T-helper 1 cell treated with Interleukin-12 subunit alpha and Interleukin-12 subunit beta and Interleukin-4 antibody, amounts not matched to agents 30 μg/mL and 1 μg/mL, for 36 hours (primary cell): ENCODE results near the gene DUSP16.

Source experiments
- H3K27ac Mint-ChIP-seq: one replicate; pipeline ENCODE4 v1.8.0; 2021; ENCODE audit warnings: mild to moderate bottlenecking, mixed read lengths
- H3K27me3 Mint-ChIP-seq: one replicate; pipeline ENCODE4 v1.8.0; 2021; ENCODE audit warnings: low read depth, mixed read lengths
- H3K36me3 Mint-ChIP-seq: one replicate; pipeline ENCODE4 v1.8.0; 2021; ENCODE audit warnings: low read depth, mixed read lengths
- H3K4me1 Mint-ChIP-seq: one replicate; pipeline ENCODE4 v1.8.0; 2021; ENCODE audit warnings: low read depth, mixed read lengths
- H3K4me3 Mint-ChIP-seq: one replicate; pipeline ENCODE4 v1.8.0; 2021; ENCODE audit warnings: mild to moderate bottlenecking, moderate library complexity, mixed read lengths
- H3K9me3 Mint-ChIP-seq: one replicate; pipeline ENCODE4 v1.8.0; 2021; ENCODE audit warnings: mixed read lengths

DUSP16 gene

DNA sequence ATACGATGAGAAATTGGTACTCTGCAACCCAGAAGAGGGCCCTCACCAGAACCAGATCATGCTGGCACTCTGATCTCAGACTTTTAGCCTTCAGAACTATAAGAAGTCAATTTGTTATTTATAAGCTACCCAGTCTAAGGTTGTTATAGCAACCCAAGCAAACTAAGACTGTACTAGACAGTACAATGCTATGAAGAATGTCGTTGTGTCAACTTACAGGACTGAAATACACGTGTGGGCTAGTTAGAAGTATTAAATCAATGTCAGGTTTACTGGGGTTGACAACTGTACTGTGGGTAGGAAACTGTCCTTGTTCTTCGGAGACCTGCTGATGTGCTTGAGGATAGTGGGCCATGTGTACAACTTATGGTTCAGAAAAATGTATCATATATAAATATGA, 19.7 kb downstream of the DUSP16 start:
- no peaks in the 10 kb centered on the region for H3K9me3 Mint-ChIP-seq

DNA sequence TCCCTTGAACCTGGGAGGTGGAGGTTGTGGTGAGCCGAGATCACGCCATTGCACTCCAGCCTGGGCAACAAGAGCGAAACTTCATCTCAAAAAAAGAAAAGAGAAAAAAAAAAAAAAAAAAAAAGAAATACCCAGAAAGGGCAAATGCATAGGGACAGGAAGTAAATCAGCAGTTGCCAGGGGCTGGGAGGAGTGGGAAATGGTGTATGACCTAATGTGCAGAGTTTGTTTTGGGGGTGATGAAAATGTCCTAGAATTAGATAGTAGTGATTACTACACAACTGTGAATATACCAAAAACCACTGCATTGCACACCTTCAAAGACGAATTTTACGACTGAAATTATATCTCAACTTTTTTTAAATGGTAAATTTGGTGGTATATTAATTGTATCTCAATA, 20.4 kb downstream of the DUSP16 start:
- Mint-ChIP-seq H3K4me1 (peaks cover 17% of the 10 kb centered on the region), H3K36me3 (peaks cover 21% of the 10 kb centered on the region), H3K4me3 (no peak overlapping the region), H3K27ac (no peak overlapping the region), H3K9me3 (no peaks in the 10 kb centered on the region), H3K27me3 (no peaks in the 10 kb centered on the region)

More for the DNA sequence above, 19.7 kb downstream of the DUSP16 start:
- Mint-ChIP-seq H3K27me3 (no peaks in the 10 kb centered on the region), H3K27ac (no peak overlapping the region), H3K4me1 (peaks cover 17% of the 10 kb centered on the region), H3K36me3 (peaks cover 24% of the 10 kb centered on the region), H3K4me3 (no peak overlapping the region)

DNA sequence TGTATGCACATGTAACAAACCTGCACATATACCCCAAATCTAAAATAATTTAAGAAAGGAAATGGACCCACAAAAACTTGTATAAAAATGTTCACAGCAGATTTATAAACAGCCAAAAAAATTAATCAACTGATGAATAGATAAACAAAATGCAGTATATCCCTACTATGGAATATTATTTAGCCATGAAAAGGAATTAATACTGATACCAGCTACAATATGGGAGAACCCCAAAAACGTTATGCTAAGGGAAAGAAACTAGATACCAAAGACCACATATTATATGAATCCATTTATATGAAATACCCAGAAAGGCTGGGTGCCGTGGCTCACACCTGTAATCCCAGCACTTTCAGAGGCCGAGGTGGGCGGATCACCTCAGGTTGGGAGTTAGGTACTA, 20.9 kb downstream of the DUSP16 start:
- peaks cover 21% of the 10 kb centered on the region for H3K36me3 Mint-ChIP-seq
- H3K4me1 Mint-ChIP-seq: peaks cover 17% of the 10 kb centered on the region
- no peaks in the 10 kb centered on the region for H3K27me3 Mint-ChIP-seq
- no peak overlapping the region for H3K27ac Mint-ChIP-seq
- H3K9me3 Mint-ChIP-seq: no peaks in the 10 kb centered on the region
- H3K4me3 Mint-ChIP-seq: no peak overlapping the region

DNA sequence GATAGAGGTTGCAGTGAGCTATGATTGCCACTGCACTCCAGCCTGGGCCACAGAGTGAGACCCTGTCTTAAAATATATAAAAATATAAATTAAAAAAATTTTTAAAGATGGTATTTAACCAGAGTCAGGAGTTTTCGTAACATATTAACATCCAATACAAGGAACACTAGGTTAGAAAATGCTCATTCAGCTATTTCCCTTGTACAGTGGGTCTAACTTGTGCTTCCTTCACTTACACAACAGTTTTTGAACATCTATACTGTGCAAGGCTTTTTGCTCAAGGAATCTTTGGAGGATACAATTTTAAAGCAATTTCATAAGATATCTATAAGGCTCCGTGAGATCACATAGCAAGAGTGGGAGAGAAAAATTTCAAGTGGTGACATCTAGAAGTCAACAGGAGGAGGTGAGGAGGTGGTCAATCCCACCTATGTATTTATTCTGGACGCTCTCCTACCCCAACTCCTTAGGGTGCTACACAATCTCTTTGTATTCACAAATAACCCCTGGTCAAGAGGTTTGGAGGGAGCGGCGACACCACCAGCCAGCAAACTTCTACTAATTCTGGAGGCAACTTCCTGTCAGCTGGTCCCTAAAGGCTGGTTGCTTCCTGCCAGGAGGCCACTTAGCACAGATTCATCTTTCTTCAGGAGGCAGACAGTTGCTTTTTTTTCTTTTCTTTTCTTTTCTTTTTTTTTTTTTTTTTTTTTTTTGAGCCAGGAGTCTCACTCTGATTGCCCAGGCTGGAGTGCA, 22.2 kb downstream of the DUSP16 start:
- peaks cover 21% of the 10 kb centered on the region for H3K36me3 Mint-ChIP-seq
- H3K27ac Mint-ChIP-seq: peak overlapping the region; percentile 72
- peaks cover 19% of the 10 kb centered on the region for H3K4me1 Mint-ChIP-seq
- no peak overlapping the region for H3K4me3 Mint-ChIP-seq
- no peaks in the 10 kb centered on the region for H3K9me3 Mint-ChIP-seq
- no peaks in the 10 kb centered on the region for H3K27me3 Mint-ChIP-seq

DNA sequence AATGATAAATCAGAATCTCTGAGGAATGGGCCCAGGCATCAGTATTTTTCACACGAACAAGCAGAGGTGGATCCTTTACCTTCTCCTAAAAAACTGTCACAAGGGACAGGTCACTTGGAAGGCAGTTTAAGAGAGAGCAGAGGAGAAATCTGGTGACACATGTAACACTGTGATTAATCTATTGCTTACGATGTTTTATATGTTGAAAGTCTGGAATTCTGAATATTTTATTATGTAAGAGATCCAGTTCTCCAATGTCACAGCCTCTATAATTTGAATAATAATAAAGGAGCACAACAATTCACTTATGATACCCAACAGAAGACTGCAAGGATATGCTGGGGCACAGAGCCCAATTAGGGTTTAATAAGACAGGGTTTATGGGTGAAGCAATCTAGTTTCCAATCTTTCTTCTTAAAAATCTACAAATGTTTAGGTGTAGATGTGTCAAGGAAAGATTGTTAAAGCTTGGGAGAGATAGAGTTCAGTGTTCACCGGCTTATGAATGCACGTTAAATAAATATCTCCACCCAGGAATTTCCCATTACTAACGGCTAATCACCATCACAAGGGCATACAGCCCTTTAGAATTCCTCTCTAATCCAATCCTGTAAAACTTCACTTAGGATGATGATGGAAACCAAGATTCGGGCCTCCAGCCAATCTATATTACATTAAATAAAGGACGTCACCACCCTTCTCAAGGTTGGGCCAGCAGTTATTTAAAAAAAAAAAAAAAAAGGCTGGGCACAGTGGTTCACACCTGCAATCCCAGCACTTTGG, 23.4 kb downstream of the DUSP16 start:
- H3K36me3 Mint-ChIP-seq: peaks cover 21% of the 10 kb centered on the region
- H3K9me3 Mint-ChIP-seq: no peaks in the 10 kb centered on the region
- H3K27me3 Mint-ChIP-seq: no peaks in the 10 kb centered on the region
- no peak overlapping the region for H3K4me3 Mint-ChIP-seq
- peaks cover 23% of the 10 kb centered on the region for H3K4me1 Mint-ChIP-seq
- no peak overlapping the region for H3K27ac Mint-ChIP-seq

DNA sequence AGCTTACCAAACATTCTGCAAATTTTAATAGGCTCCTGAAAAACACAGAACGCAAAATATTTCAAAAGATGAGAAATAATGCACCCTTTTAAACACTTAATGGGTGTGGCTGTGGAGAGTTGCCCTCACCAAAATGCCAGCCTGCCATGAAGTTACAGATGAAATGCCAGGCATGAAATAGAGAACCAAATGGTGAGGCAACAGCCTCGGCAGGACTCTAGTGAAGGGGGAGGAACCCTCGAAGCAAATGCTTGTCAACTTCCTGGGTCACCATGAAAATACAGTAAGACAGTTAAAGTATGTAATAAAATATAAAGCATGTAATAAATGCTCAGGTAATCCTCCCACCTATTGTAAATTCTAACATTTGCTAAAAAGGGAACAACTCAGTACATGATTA, 24.1 kb downstream of the DUSP16 start:
- H3K27ac Mint-ChIP-seq: no peak overlapping the region
- no peaks in the 10 kb centered on the region for H3K27me3 Mint-ChIP-seq
- no peak overlapping the region for H3K4me3 Mint-ChIP-seq
- no peaks in the 10 kb centered on the region for H3K9me3 Mint-ChIP-seq
- H3K36me3 Mint-ChIP-seq: peaks cover 19% of the 10 kb centered on the region
- peaks cover 24% of the 10 kb centered on the region for H3K4me1 Mint-ChIP-seq

DNA sequence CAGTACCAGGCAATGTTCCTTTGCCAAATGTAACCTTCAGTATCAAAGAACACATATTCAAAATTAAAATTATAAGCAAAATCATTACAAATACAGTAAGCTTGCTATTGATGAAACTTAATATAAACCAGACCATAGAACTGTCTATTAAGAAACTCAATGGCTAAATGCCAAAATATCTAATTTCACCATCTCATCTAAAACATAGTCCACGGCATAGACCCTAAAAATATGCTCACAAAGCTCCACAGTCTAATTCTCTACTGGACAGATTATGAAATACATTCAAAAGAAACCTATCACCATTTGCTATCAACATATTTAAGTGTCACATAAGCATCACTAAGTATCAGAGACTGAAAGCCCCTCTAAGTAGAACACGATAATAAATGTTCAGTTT, 25.2 kb downstream of the DUSP16 start:
- peaks cover 16% of the 10 kb centered on the region for H3K36me3 Mint-ChIP-seq
- no peak overlapping the region for H3K27ac Mint-ChIP-seq
- H3K9me3 Mint-ChIP-seq: no peaks in the 10 kb centered on the region
- peaks cover 24% of the 10 kb centered on the region for H3K4me1 Mint-ChIP-seq
- no peaks in the 10 kb centered on the region for H3K27me3 Mint-ChIP-seq
- H3K4me3 Mint-ChIP-seq: no peak overlapping the region

DNA sequence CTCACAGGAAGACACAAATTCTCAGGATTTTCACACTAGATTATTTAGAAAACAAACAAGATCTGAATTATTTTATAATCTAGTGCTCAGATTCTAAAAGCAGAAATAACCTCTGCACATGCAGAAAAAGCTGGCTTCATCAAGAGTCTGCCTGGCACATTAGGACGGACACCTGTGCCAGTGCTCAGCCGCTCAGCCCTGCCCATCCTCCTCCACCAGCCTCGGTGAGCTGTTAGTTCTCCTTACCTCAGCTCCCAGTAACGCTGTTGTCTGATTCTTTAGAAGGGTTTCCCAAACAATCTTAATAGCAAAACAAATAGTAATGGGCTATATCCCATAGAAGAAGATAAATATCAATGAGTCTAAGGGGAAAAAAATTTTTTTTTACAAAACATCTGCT, 27.7 kb downstream of the DUSP16 start:
- H3K4me3 Mint-ChIP-seq: no peak overlapping the region
- H3K36me3 Mint-ChIP-seq: peaks cover 2% of the 10 kb centered on the region
- H3K27ac Mint-ChIP-seq: no peak overlapping the region
- H3K27me3 Mint-ChIP-seq: no peaks in the 10 kb centered on the region
- H3K4me1 Mint-ChIP-seq: peaks cover 18% of the 10 kb centered on the region
- H3K9me3 Mint-ChIP-seq: no peaks in the 10 kb centered on the region

DNA sequence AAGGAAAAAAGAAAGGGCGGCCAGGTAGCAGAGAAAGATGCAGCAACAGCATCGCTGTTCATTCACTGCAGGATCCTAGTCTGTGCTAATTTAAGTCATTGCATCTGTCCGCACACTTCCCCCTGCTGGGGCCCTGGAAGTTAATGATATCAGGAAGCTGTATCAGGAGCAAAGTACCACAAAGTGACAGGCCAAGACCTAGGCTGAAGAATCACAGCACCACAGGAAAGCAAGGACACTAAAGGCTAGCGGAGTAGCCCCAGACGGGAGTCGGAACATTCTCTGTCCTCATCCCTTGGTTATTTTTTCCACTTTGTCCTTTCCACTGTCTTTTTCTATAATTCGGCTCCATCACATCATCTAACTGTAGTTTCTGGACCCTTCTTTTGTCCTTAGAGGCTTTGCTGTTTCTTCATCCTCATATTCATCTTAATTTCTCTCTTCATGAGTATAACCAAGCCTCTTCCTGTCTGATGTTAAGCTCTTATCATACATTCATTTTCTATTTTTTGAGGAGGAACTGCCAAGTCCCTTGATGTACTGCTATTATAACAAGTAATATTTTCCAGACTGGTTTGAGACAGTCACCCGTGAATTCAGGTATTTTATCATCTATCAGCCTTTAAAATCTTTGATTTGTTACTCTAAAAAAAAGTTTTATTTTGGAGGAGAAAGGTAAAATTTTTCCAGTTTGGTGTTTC, 28.3 kb downstream of the DUSP16 start:
- Mint-ChIP-seq H3K27ac (no peak overlapping the region), H3K36me3 (peaks cover 5% of the 10 kb centered on the region), H3K4me1 (peaks cover 24% of the 10 kb centered on the region), H3K27me3 (no peaks in the 10 kb centered on the region), H3K4me3 (no peak overlapping the region), H3K9me3 (no peaks in the 10 kb centered on the region)

DNA sequence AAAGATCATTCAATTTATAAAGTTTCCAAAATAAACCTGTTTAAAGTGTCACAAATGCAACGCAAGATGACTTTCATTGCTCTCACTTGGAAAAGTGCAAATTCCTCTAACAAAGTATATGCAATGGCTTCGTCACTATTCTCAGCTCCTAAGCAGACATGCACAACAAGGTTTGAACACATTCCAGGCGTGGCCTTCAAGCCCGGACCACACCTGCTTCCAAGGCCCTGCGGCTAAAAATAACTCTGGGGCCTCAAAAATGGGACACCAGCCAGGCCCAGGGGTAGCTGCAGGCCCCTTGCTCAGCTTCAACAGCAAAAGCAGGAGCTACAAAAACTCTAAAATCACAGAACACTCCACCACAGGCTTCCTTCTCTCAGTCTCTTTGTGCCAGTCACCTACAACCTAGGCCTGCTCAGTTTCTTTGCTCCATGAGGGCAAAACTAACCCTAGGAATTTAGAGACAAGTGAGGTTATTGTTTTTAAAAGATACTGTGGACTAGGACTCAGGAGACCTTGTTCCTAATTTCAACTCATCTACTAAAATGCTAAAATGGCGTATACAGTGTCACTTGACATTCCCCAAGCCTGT, 29.3 kb downstream of the DUSP16 start:
- Mint-ChIP-seq H3K27me3 (no peaks in the 10 kb centered on the region), H3K36me3 (peaks cover 8% of the 10 kb centered on the region), H3K4me3 (no peak overlapping the region), H3K27ac (no peak overlapping the region), H3K4me1 (peaks cover 32% of the 10 kb centered on the region), H3K9me3 (no peaks in the 10 kb centered on the region)

DNA sequence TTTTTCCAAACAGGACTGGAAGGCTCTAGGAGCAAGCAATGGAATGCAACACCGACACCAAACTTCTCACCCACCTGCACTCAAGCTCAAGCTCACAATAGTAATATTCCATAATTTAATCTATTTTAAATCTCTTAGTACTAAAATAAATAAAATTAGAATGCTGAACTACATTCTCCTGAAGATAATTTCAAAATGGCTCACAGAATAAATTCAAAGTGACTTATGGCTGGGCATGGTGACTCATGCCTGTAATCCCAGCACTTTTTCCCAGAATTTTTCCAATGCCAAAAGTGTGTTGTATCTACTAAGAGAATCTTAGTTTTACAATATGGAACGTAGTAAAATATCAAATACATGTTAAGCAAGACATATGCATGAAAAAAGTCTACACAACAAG, 31.5 kb downstream of the DUSP16 start:
- H3K4me3 Mint-ChIP-seq: no peak overlapping the region
- H3K36me3 Mint-ChIP-seq: peaks cover 11% of the 10 kb centered on the region
- H3K27me3 Mint-ChIP-seq: no peaks in the 10 kb centered on the region
- H3K9me3 Mint-ChIP-seq: no peaks in the 10 kb centered on the region
- peaks cover 47% of the 10 kb centered on the region for H3K4me1 Mint-ChIP-seq
- no peak overlapping the region for H3K27ac Mint-ChIP-seq

DNA sequence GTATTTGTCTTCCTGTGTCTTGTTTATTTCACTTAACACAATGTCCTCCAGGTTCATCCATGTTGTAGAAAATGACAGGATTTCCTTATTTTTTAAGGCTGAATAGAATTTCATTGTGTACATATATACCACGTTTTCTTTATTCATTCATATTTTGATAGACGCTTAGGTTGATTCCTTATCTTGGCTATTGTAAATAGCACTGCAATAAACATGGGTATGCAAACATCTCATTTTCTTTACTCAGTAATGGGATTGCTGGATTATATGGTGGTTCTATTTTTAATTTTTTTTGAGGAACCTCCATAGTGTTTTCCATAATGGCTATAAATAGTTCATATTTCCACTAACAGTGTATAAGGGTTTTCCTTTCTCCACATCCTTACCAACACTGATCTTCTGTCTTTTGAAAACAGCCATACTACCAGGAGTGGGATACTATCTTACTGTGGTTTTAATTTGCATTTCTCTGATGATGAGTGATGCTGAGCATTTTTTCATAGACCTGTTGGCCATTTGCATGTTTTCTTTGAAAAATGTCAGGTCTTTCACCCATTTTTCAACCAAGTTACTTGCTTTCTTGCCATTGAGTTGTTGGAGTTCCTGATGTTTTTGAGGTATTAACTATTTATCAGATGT, 32.8 kb downstream of the DUSP16 start:
- Mint-ChIP-seq H3K4me3 (no peak overlapping the region), H3K27me3 (no peaks in the 10 kb centered on the region), H3K27ac (no peak overlapping the region), H3K36me3 (peaks cover 11% of the 10 kb centered on the region), H3K4me1 (peaks cover 46% of the 10 kb centered on the region), H3K9me3 (no peaks in the 10 kb centered on the region)

DNA sequence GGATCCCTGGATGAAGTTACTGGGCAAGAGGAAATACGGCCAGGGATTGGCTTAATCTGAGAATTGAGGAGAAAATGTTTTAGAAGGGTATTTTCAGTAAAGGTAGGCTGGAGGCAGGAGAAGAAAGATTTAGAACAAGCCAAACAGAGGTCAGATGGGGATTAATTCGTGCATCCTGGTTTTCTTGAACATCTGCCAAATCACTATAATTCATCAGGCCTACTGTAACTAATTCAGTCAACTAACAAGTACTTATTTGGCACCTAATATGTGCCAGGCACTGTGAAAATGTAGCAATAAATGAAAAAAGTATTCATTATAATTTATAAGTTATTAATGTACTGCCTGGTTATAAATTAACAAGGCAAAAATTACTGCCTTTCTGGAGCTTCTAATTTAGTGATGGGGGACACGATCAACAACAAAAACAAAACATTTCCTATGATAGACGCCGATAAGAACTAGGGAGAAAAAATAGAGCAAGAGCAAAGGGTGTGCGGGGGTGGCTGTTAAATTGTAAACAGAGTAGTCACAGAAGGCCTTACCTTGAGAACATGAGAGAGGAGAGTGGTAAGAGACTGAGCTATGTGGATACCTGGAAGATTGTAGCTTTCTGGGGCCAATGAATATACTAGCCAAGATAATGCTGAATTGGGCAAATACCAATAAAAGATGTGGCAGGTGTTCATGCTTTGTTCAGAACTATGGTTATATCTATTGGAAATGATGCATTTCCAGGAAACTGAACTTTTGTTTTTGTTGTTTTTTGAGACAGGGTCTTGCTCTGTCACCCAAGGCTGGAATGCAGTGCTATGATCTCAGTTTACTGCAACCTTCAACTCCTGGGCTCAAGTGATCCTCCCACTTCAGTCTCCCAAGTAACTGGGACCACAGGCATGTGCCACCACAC, 34.0 kb downstream of the DUSP16 start:
- Mint-ChIP-seq H3K27me3 (no peaks in the 10 kb centered on the region), H3K9me3 (no peaks in the 10 kb centered on the region), H3K4me3 (peak overlapping the region; percentile 57), H3K36me3 (peaks cover 17% of the 10 kb centered on the region), H3K27ac (peak overlapping the region; percentile 76), H3K4me1 (peaks cover 40% of the 10 kb centered on the region)
